ENCODE results near the gene MRPS7. TPM values are rescaled to one million over a fixed set of nuclear protein-coding genes. Genes with fewer than 3 reads are reported as not detected.
"Not testable (repeated sequence)": the region's sequence is repeated elsewhere in the genome, so short reads cannot be mapped to it uniquely, and the experiment has no call there.

The MRPS7 gene
- polyA plus RNA-seq, 3 donors = 26.7 to 122 (median 101) TPM

GRCh38 chr17:75257228-75257627 lies 4.5 kb upstream of the MRPS7 start:
- H3K9me3 Mint-ChIP-seq; H3K9me3 ChIP-seq (replicated peaks in 1 of 2; ENCODE audit: control insufficient read depth in 1 of 2, insufficient read depth in 1 of 2, low read length in 2 of 2); H3K9ac ChIP-seq (ENCODE audit: insufficient read depth, low read length, poor library complexity, severe bottlenecking); H3K27ac ChIP-seq (ENCODE audit: low read depth in 1 of 2, low read length in 2 of 2); H3K36me3 ChIP-seq (replicated peaks in 1 of 2; ENCODE audit: control insufficient read depth in 1 of 2, insufficient read depth in 2 of 2, low read length in 2 of 2); intact Hi-C loops (cut with micrococcal nuclease); H3K27me3 Mint-ChIP-seq (ENCODE audit: low read depth in 3 of 3); H3K27me3 ChIP-seq (ENCODE audit: control insufficient read depth in 2 of 2, insufficient read depth in 2 of 2, low read length in 2 of 2); H2AFZ ChIP-seq (ENCODE audit: insufficient read depth, low read depth, low read length, poor library complexity, severe bottlenecking); H3K4me3 ChIP-seq (replicated peaks in 1 of 3; ENCODE audit: low read depth in 2 of 3, low read length in 3 of 3); H3K4me3 Mint-ChIP-seq; H3K4me2 ChIP-seq (replicated peaks; ENCODE audit: extremely low read depth, low read length, poor library complexity, severe bottlenecking); DNase-seq: not testable (repeated sequence)
- Histone ChIP-seq H3K4me1 (ENCODE audit: control insufficient read depth in 1 of 2, insufficient read depth in 2 of 2, low read length in 2 of 2) (peaks cover 29 to 35% of the 10 kb centered on the region in 2 donors), H4K20me1 (ENCODE audit: insufficient read depth, low read length) (peaks cover 20% of the 10 kb centered on the region), H3K79me2 (ENCODE audit: insufficient read depth, low read length) (peaks cover 71% of the 10 kb centered on the region)
- H3K27ac Mint-ChIP-seq = peak overlapping the region in 6 of 7 donors; percentile 26 to 92 (median 84)
- WGBS (ENCODE audit: insufficient coverage) = no CpG with 5 or more reads among the region's 2 CpGs
- H3K36me3 Mint-ChIP-seq = peaks cover 16 to 24% of the 10 kb centered on the region in 2 donors
- peaks cover 84% of the 10 kb centered on the region for H3K4me1 Mint-ChIP-seq

- H3K4me2 ChIP-seq (replicated peaks; ENCODE audit: extremely low read depth, low read length, poor library complexity, severe bottlenecking) = peak overlapping the region; percentile 92
- H3K4me1 Mint-ChIP-seq = peaks cover 64% of the 10 kb centered on the region
- no peak for TF ChIP-seq CTCF (IDR thresholded peaks at IDR 0.05)
- 0% methylated on average over 21 of the region's 31 CpGs for WGBS (ENCODE audit: insufficient coverage)
- peak overlapping the region; percentile 98 for H3K9ac ChIP-seq (ENCODE audit: insufficient read depth, low read length, poor library complexity, severe bottlenecking)
- H3K79me2 ChIP-seq (ENCODE audit: insufficient read depth, low read length) = peaks cover 85% of the 10 kb centered on the region
- peak overlapping the region; percentile 98 to 100 (median 99) for H3K27ac Mint-ChIP-seq
- H3K36me3 ChIP-seq (replicated peaks in 1 of 2; ENCODE audit: control insufficient read depth in 1 of 2, insufficient read depth in 2 of 2, low read length in 2 of 2) = peaks cover 11 to 28% of the 10 kb centered on the region in 2 donors
- peak overlapping the region; percentile 90 to 99 for H3K27ac ChIP-seq (ENCODE audit: low read depth in 1 of 2, low read length in 2 of 2)
- peak overlapping the region; percentile 81 to 97 (median 89) for H3K4me3 ChIP-seq (replicated peaks in 1 of 3; ENCODE audit: low read depth in 2 of 3, low read length in 3 of 3)
- H3K9me3 Mint-ChIP-seq = no peaks in the 10 kb centered on the region
- H3K27me3 ChIP-seq (ENCODE audit: control insufficient read depth in 2 of 2, insufficient read depth in 2 of 2, low read length in 2 of 2) = no peaks in the 10 kb centered on the region
- H3K4me1 ChIP-seq (ENCODE audit: control insufficient read depth in 1 of 2, insufficient read depth in 2 of 2, low read length in 2 of 2) = peaks cover 40 to 48% of the 10 kb centered on the region in 2 donors
- H4K20me1 ChIP-seq (ENCODE audit: insufficient read depth, low read length) = peaks cover 16% of the 10 kb centered on the region
- peaks cover 0 to 2% (median 0%) of the 10 kb centered on the region in 3 donors for H3K27me3 Mint-ChIP-seq (ENCODE audit: low read depth in 3 of 3)
- no peaks in the 10 kb centered on the region for H3K9me3 ChIP-seq (replicated peaks in 1 of 2; ENCODE audit: control insufficient read depth in 1 of 2, insufficient read depth in 1 of 2, low read length in 2 of 2)
- H3K36me3 Mint-ChIP-seq = peaks cover 22 to 43% of the 10 kb centered on the region in 2 donors
- peak overlapping the region; percentile 98 to 99 for H3K4me3 Mint-ChIP-seq
- peak; percentile 41 to 87 (median 49) for DNase-seq
- peak overlapping the region; percentile 94 for H2AFZ ChIP-seq (ENCODE audit: insufficient read depth, low read depth, low read length, poor library complexity, severe bottlenecking)
- intact Hi-C loops (cut with micrococcal nuclease) = loop anchor here in 1 of 2 donors (2.0 to 10.0 kb wide), 3 partner anchors 56 to 324 kb away; partner anchors contain the start of genes MYO15B and NUP85
Observed at GRCh38 chr17:75260641-75261335, 891 bp upstream of the MRPS7 start.
